NCI-H2171 treated with DMSO at 0.1 percent for 48 hours (cell line): ENCODE data around the gene CDH8.
"Not testable (repeated sequence)": the region's sequence is repeated elsewhere in the genome, so short reads cannot be mapped to it uniquely, and the experiment has no call there.

Experiments used
- DNase-seq: peaks from one replicate; lab custom pipeline; 2025; lab: John Stamatoyannopoulos, UW

CDH8 gene

GRCh38 chr16:61780161-61780560, 256.1 kb downstream of the CDH8 start:
- DNase-seq = no peak

- DNase-seq = no peak
These were observed 265.9 kb downstream of the CDH8 start for GRCh38 chr16:61770301-61770700.

GRCh38 chr16:61763991-61764390, 272.2 kb downstream of the CDH8 start:
- no peak for DNase-seq

- DNase-seq = no peak
These were observed 273.2 kb downstream of the CDH8 start for GRCh38 chr16:61763013-61763412.

GRCh38 chr16:61730997-61731396, 305.2 kb downstream of the CDH8 start:
- no peak for DNase-seq

GRCh38 chr16:61726701-61727100, 309.5 kb downstream of the CDH8 start:
- no peak for DNase-seq

- DNase-seq = no peak
These were observed 310.1 kb downstream of the CDH8 start for GRCh38 chr16:61726125-61726524.

GRCh38 chr16:61721544-61721943, 314.7 kb downstream of the CDH8 start:
- no peak for DNase-seq

GRCh38 chr16:61715393-61715792, 320.8 kb downstream of the CDH8 start:
- no peak for DNase-seq

GRCh38 chr16:61713787-61714186, 322.5 kb downstream of the CDH8 start:
- DNase-seq = no peak

GRCh38 chr16:61699640-61700039, 336.6 kb downstream of the CDH8 start:
- DNase-seq = not testable (repeated sequence)

- DNase-seq = no peak
These were observed 351.7 kb downstream of the CDH8 start for GRCh38 chr16:61684541-61684940.

- no peak for DNase-seq
These were observed 354.6 kb downstream of the CDH8 start for GRCh38 chr16:61681673-61682072.

GRCh38 chr16:61681124-61681523, 355.1 kb downstream of the CDH8 start:
- DNase-seq = no peak

GRCh38 chr16:61678182-61678581, 358.1 kb downstream of the CDH8 start:
- DNase-seq = no peak

- DNase-seq = no peak
These were observed 358.5 kb downstream of the CDH8 start for GRCh38 chr16:61677776-61678175.

- DNase-seq = no peak
These were observed 359.5 kb downstream of the CDH8 start for GRCh38 chr16:61676740-61677139.

GRCh38 chr16:61671161-61671560, 365.1 kb downstream of the CDH8 start:
- DNase-seq = no peak

GRCh38 chr16:61665512-61665911, 370.7 kb downstream of the CDH8 start:
- DNase-seq = no peak

- DNase-seq = no peak
These were observed 376.3 kb downstream of the CDH8 start for GRCh38 chr16:61659936-61660335.

- no peak for DNase-seq
These were observed 381.3 kb downstream of the CDH8 start for GRCh38 chr16:61654962-61655361.

GRCh38 chr16:61653544-61653943, 382.7 kb downstream of the CDH8 start:
- DNase-seq = no peak

GRCh38 chr16:61645561-61645960, 390.7 kb downstream of the CDH8 start:
- no peak for DNase-seq

- DNase-seq = no peak
These were observed 391.5 kb downstream of the CDH8 start for GRCh38 chr16:61644736-61645135.

- DNase-seq = no peak
These were observed 418.9 kb downstream of the CDH8 start for GRCh38 chr16:61617219-61617783.
